Chondrocyte (in vitro differentiated cells): Measurements from ENCODE around the gene TMEM234. TPM values are rescaled to one million over a fixed set of nuclear protein-coding genes. Genes with fewer than 3 reads are reported as not detected.

Experiments used
- DNase-seq: peaks from one replicate; pipeline ENCODE4 v3.0.0; 2021; ENCODE audit warnings: mixed read lengths, low spot score
- H3K27ac Mint-ChIP-seq: one replicate; pipeline ENCODE4 v1.8.0; 2021; ENCODE audit warnings: mild to moderate bottlenecking, moderate library complexity, mixed read lengths; ENCODE audit not compliant: unreplicated experiment
- H3K27me3 Mint-ChIP-seq: 2 replicates; pipeline ENCODE4 v1.8.0; 2021; ENCODE audit warnings: low read depth, mixed read lengths
- H3K36me3 Mint-ChIP-seq: 2 replicates; pipeline ENCODE4 v1.8.0; 2021; ENCODE audit warnings: low read depth, mixed read lengths
- H3K4me1 Mint-ChIP-seq: 2 replicates; pipeline ENCODE4 v1.8.0; 2021; ENCODE audit warnings: low read depth, mild to moderate bottlenecking, mixed read lengths
- H3K4me3 Mint-ChIP-seq: one replicate; pipeline ENCODE4 v1.8.0; 2021; ENCODE audit warnings: mild to moderate bottlenecking, moderate library complexity, mixed read lengths; ENCODE audit not compliant: unreplicated experiment
- H3K9me3 Mint-ChIP-seq: 2 replicates; pipeline ENCODE4 v1.8.0; 2021; ENCODE audit warnings: low read depth, mixed read lengths
- CTCF ChIP-seq: fragments of 200-600 bp; sonication (generic); IDR thresholded peaks from 2 replicates; pipeline ENCODE4 v1.5.0; 2021; ENCODE audit warnings: antibody characterized with exemption, mild to moderate bottlenecking, moderate library complexity
- total RNA-seq: library from RNA; stranded (reverse); gene quantifications from 3 replicates; pipeline ENCODE4 v1.2.1, GENCODE V29; 2021

The TMEM234 gene
- total RNA-seq, 1 donor from 2014 or later: 22.8 TPM

GRCh38 chr1:32215629-32216480, 6.3 kb downstream of the TMEM234 start:
- H3K27ac Mint-ChIP-seq: no peak overlapping the region
- no peak for DNase-seq
- peaks cover 6% of the 10 kb centered on the region for H3K36me3 Mint-ChIP-seq
- peak; percentile 87 for TF ChIP-seq CTCF
- H3K27me3 Mint-ChIP-seq: no peaks in the 10 kb centered on the region
- H3K9me3 Mint-ChIP-seq: no peaks in the 10 kb centered on the region
- no peak overlapping the region for H3K4me3 Mint-ChIP-seq
- H3K4me1 Mint-ChIP-seq: peaks cover 6% of the 10 kb centered on the region

- Mint-ChIP-seq H3K4me1 (peaks cover 15% of the 10 kb centered on the region), H3K27me3 (no peaks in the 10 kb centered on the region), H3K4me3 (no peak within 1 kb of the TSS), H3K36me3 (no peaks in the 10 kb centered on the region), H3K9me3 (no peaks in the 10 kb centered on the region), H3K27ac (no peak within 1 kb of the TSS)
- no peak for TF ChIP-seq CTCF
- DNase-seq: no peak
Observed at GRCh38 chr1:32208891-32209328, 13.2 kb downstream of the TMEM234 start, which contains the start of gene DCDC2B. TSS of gene DCDC2B (plus strand) at chr1:32209089. CDS start at chr1:32209094, 5 bp downstream.

GRCh38 chr1:32208469-32208868, 13.7 kb downstream of the TMEM234 start:
- H3K4me3 Mint-ChIP-seq: no peak overlapping the region
- no peak for DNase-seq
- no peaks in the 10 kb centered on the region for H3K36me3 Mint-ChIP-seq
- no peaks in the 10 kb centered on the region for H3K27me3 Mint-ChIP-seq
- TF ChIP-seq CTCF: no peak
- no peaks in the 10 kb centered on the region for H3K9me3 Mint-ChIP-seq
- no peak overlapping the region for H3K27ac Mint-ChIP-seq
- peaks cover 15% of the 10 kb centered on the region for H3K4me1 Mint-ChIP-seq

- peak within 1 kb of the TSS; percentile 85 for H3K4me3 Mint-ChIP-seq
- H3K4me1 Mint-ChIP-seq: peaks cover 28% of the 10 kb centered on the region
- H3K9me3 Mint-ChIP-seq: no peaks in the 10 kb centered on the region
- no peaks in the 10 kb centered on the region for H3K36me3 Mint-ChIP-seq
- DNase-seq: no peak
- H3K27ac Mint-ChIP-seq: peak within 1 kb of the TSS; percentile 63
- no peak for TF ChIP-seq CTCF
- H3K27me3 Mint-ChIP-seq: no peaks in the 10 kb centered on the region
Observed at GRCh38 chr1:32205401-32206370, 16.5 kb downstream of the TMEM234 start, which contains the start of gene IQCC. TSS of gene IQCC (plus strand) at chr1:32205671. CDS start at chr1:32205682, 11 bp downstream.

- no peak for DNase-seq
- no peak for TF ChIP-seq CTCF
- Mint-ChIP-seq H3K9me3 (no peaks in the 10 kb centered on the region), H3K36me3 (no peaks in the 10 kb centered on the region), H3K27ac (peak overlapping the region; percentile 22), H3K27me3 (no peaks in the 10 kb centered on the region), H3K4me1 (peaks cover 32% of the 10 kb centered on the region), H3K4me3 (peak overlapping the region; percentile 85)
Observed at GRCh38 chr1:32204943-32205361, 17.2 kb downstream of the TMEM234 start.
